HG03280 (cell line): ENCODE data around the gene LCK.
"Not testable (repeated sequence)": the region's sequence is repeated elsewhere in the genome, so short reads cannot be mapped to it uniquely, and the experiment has no call there.

Source experiments
- ATAC-seq: cut with Tn5 transposase; IDR thresholded peaks from one replicate; pipeline ENCODE4 v1.9.1; 2021; ENCODE audit warnings: mild to moderate bottlenecking, moderate library complexity; ENCODE audit not compliant: unreplicated experiment

LCK gene

DNA sequence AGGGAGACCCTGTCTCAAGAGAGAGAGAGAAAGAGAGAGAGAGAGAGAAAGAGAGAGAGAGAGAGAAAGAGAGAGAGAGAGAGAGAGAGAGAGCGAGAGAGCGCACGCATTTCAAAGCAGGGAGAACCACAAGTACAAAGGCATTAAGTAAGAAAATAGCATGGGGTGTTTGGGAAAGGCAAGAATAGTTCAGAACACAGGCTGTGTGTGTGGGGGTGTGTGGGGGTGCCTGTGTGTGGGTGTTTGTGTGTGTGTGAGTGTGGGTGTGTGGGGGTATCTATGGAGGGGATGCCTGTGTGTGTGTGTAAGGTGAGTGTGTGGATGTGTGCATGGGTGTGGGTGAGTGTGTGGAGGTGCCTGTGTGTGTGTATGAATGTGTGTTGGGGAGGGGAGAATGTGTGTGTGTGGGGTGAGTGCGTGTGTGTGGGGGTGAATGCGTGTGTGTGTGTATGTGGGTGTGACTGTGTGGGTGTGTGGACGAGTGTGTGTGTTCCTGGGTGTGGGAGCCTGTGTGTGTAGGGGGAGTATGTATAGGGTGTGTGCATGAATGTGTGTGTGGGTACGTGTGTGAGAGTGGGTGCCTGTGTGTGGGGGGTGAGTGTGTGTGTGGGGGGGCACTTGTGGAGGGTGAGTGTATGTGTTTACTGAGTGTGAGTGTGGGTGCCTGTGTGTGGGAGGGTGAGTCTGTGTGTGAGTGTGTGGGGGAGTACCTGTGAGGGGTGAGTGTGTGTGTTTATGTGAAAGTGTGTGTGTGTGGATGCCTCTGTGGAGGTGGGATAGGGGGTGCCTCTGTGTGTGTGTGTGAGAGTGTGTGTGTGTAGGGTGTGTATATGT, 21.7 kb downstream of the LCK start:
- no peak for ATAC-seq

DNA sequence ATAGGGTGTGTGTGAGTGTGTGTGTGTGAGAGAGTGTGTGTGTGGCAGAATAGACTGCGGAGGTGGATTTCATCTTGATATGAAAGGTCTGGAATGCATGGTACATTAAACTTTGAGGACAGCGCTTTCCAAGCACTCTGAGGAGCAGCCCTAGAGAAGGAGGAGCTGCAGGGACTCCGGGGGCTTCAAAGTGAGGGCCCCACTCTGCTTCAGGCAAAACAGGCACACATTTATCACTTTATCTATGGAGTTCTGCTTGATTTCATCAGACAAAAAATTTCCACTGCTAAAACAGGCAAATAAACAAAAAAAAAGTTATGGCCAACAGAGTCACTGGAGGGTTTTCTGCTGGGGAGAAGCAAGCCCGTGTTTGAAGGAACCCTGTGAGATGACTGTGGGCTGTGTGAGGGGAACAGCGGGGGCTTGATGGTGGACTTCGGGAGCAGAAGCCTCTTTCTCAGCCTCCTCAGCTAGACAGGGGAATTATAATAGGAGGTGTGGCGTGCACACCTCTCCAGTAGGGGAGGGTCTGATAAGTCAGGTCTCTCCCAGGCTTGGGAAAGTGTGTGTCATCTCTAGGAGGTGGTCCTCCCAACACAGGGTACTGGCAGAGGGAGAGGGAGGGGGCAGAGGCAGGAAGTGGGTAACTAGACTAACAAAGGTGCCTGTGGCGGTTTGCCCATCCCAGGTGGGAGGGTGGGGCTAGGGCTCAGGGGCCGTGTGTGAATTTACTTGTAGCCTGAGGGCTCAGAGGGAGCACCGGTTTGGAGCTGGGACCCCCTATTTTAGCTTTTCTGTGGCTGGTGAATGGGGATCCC, 22.5 kb downstream of the LCK start:
- ATAC-seq = no peak

DNA sequence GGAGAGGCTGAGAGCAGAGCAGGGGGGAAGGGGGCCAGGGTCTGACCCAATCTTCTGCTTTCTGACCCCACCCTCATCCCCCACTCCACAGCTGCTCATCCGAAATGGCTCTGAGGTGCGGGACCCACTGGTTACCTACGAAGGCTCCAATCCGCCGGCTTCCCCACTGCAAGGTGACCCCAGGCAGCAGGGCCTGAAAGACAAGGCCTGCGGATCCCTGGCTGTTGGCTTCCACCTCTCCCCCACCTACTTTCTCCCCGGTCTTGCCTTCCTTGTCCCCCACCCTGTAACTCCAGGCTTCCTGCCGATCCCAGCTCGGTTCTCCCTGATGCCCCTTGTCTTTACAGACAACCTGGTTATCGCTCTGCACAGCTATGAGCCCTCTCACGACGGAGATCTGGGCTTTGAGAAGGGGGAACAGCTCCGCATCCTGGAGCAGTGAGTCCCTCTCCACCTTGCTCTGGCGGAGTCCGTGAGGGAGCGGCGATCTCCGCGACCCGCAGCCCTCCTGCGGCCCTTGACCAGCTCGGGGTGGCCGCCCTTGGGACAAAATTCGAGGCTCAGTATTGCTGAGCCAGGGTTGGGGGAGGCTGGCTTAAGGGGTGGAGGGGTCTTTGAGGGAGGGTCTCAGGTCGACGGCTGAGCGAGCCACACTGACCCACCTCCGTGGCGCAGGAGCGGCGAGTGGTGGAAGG, 23.7 kb downstream of the LCK start:
- no peak for ATAC-seq

DNA sequence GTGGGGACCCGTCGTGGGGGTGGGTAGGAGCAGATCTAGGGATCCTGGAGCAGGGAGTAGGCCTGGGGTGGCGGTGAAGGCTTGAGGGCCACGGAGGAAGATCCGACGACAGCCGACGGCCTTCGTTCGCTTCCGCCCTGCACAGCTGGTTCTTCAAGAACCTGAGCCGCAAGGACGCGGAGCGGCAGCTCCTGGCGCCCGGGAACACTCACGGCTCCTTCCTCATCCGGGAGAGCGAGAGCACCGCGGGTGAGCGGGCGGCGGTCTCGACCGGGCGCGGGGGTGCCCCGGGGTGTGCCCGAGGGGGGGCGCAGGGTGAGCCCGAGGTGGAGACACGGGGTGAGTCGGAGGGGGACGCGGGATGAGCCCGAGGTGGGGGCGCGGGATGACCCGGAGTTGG, 24.4 kb downstream of the LCK start:
- ATAC-seq = no peak

DNA sequence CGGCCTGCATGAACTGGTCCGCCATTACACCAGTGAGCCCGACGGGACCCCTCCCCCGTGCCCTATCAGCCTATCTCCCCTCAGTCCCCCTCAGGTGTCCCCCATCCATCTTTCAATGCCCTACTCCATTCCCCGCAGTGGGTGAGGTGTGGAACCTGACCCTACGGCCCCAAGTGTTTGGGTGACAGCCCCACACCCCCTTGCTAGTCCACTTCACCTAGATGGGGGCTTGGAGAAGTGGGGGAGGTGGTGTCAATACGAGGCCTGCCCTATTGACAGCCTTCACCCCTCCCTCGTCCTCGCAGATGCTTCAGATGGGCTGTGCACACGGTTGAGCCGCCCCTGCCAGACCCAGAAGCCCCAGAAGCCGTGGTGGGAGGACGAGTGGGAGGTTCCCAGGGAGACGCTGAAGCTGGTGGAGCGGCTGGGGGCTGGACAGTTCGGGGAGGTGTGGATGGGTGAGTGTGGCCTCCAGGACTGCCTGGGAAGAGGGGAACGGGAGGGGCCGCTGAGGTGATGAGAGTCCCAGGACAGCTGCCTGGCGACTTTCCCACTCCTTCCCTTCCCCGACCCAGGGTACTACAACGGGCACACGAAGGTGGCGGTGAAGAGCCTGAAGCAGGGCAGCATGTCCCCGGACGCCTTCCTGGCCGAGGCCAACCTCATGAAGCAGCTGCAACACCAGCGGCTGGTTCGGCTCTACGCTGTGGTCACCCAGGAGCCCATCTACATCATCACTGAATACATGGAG, 25.1 kb downstream of the LCK start:
- ATAC-seq = no peak

DNA sequence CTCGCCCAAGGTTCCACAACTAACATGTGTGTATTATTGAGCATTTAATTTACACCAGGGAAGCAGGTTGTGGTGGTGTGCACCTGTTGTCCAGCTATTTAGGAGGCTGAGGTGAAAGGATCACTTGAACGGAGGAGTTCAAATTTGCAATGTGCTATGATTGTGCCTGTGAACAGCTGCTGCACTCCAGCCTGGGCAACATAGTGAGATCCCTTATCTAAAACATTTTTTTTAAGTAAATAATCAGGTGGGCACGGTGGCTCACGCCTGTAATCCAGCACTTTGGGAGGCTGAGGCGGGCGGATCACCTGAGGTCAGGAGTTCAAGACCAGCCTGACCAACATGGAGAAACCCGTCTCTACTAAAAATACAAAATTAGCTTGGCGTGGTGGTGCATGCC, 33.7 kb downstream of the LCK start:
- ATAC-seq = not testable (repeated sequence)

DNA sequence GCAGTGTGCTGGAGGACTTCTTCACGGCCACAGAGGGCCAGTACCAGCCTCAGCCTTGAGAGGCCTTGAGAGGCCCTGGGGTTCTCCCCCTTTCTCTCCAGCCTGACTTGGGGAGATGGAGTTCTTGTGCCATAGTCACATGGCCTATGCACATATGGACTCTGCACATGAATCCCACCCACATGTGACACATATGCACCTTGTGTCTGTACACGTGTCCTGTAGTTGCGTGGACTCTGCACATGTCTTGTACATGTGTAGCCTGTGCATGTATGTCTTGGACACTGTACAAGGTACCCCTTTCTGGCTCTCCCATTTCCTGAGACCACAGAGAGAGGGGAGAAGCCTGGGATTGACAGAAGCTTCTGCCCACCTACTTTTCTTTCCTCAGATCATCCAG, 34.6 kb downstream of the LCK start:
- ATAC-seq = no peak

DNA sequence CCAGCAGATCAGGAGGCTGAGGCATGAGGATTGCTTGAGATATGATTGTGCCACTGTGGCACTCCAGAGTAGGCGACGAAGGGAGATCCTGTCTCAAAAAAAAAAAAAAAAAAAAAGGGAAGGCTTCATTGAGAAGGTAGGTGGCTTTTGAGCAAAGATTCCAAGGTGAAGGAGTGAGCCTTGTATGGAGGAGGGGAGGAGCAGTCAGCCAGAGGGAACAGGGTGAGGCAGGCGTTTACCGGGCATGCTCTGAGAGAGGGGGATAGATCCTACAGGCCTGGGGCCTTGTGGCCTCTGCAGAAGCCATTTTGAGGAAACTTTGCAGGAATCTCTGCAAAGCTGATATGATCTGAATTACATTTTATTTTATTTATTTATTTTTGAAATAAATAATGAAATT, 35.7 kb downstream of the LCK start:
- ATAC-seq = no peak

DNA sequence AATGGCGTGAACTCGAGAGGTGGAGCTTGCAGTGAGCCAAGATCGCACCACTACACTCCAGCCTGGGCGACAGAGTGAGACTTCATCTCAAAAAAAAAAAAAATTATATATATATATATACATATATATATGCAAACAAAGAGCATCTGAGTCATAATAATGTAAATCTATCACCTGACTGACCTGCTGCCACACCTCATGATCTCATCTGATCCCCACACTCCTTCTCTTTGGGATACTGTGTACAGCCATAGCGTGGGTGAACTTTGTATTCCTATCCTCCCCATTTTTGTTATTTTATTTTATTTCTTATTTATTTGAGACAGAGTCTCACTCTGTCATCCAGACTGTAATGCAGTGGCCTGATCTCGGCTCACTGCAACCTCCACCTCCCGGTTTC, 38.2 kb downstream of the LCK start:
- no peak for ATAC-seq

DNA sequence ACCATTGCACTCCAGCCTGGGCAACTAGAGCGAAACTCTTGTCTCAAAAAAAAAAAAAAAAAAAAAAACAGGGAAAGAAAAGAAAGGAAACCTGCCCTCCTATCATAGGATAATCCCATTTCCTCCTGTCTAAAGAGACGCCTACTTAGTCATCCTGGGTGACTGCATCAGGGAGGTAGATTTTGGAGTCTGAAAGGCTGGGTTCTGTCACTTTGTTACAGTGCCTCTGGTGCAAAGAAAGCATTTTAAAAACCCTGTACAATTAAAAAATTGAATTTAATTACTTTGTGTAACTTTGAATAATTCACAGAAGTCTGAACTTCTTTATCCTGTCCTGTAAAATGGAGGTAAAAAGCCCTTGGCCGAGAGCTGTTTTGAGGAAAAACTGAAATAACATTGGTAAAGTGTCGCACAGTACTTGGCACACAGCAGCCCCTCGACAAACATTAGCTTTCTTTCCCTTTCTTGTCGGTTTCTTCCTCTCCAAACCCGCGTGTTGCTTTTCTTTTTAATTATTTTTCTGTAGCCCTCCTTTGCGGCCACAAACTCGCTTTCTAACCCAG, 40.2 kb downstream of the LCK start:
- ATAC-seq = no peak

DNA sequence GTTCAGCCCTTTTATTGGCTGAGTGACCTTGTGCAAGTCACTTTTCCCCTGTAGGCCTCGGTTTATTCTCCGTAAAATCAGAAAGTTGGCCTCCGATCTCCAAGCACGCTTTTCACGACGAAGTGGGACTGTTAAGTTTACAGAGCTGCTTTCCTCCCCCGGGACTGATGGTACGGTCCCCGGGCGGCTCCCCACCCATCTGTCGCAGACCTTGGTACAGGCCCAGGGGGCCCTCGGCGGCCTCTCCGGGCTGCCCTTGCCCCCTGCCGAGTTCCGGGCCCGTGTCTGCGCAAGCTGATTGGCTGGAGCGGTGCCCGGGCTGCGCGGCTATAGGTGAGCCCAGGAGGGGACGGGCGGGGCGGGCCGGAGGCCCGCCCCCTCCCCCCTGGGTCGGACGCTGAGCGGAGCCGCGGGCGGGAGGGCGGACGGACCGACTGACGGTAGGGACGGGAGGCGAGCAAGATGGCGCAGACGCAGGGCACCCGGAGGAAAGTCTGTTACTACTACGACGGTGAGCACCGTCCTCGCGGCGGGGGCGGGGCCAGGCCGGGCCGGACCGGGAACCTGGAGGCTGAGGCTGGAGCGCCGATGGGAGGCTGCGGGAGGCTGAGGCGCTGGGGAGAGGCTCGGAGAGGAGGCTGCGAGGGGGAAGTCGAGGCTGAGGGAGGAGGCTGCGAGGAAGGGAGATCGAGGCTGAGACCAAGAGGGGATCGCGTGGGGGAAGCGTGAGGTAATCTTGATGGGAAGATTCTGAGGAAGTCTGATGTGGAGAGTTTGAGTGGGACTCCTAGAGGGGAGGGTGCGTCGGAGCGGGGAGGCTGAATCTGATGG, 40.9 kb downstream of the LCK start, which contains the start of gene HDAC1:
Gene HDAC1 (plus strand): TSS at position 376 of the 831 bp plus-strand sequence. CDS start 87 bp downstream, at position 463.
- ATAC-seq = peak; percentile 98

DNA sequence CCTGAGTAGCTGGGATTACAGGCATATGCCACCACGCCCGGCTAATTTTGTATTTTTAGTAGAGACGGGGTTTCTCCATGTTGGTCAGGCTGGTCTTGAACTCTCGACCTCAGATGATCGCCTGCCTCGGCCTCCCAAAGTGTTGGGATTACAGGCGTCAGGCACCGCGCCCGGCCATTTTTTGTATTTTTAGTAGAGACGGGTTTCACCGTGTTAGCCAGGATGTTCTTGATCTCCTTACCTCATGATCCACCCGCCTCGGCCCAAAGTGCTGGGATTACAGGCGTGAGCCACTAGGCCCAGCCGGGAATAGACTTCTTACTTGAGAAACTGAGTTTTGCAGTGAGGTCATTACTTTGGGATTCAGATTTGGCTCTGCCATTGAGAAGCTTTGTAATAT, 47.1 kb downstream of the LCK start:
- ATAC-seq = not testable (repeated sequence)

DNA sequence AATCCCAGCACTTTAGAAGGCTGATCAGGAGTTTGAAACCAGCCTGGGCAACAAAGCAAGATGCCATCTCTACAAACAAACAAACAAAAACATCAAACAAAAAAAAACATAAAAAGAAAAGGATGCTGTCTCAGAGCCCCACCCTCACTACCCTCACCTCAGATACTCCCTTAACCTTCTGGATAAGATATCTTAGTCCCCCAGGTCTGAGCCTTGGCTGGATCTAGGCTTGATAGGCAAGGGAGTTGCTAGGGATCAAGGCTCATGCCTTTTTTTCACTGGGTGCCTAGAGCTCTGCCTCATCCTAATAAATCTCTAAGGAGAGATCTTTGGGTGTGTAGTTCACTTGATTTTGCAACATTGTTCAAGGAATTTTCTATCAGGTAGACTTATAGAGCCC, 48.3 kb downstream of the LCK start:
- no peak for ATAC-seq

DNA sequence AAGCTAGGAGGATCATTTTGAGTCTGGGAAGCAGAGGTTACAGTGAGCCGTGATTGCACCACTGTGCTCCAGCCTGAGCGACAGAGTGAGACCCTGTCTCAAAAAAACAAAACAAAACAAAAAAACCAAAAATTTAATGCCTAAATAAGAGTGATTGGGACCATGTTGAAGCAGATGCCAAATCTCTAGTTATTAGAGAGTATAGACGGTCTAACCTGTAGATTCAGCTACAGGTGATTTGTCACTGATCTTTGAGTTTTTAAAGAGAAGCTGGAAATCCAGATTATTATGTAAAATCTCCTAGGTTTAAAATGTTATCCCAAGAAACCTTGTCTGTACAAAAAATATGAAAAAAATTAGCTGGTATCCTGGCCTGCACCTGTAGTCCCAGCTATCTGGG, 52.3 kb downstream of the LCK start:
- no peak for ATAC-seq

DNA sequence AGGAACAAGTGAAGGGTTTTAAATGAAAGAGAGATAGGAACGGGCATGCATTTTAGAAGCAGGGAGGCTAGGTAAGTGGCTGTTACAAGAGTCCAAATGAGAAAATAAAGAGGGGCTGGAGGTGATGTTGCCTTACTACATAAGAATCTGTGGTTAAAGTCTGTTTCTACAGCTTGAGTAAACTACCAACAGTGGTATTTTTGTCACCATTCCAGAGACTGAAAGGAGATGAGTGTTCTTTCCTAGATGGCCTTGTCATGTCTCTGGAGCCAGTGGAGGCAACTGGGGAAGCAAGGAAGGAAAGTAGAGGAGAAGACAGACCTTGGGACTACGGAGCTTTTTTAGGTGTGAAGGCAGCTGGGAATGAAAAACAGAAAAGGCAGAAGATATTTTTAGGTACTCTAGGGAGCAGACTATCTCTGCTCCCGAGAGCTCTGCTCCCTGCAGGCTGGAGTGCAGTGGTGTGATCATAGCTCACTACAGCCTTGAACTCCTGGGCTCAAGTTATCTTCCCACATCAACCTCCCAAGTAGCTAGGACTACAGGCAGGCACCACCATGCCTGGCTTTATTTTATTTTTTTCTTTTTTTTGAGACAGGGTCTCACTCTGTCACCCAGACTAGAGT, 53.0 kb downstream of the LCK start:
- no peak for ATAC-seq

DNA sequence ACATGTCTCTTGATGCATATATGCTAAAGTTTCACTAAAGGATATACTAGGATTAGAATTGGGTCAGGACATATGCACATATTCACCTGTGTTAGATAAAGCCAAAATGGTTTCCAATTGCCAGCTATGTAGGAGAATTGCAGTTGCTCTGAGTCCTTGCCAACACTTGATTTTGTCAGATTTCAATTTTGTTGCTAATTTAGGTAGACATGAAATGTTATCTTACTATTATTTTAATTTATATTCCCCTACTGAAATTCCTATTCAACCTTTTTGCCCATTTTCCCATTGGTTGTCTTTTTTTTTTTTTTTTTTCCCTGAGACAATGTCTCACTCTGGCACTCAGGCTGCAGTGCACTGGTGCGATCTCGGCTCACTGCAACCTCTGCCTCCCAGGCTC, 54.2 kb downstream of the LCK start:
- no peak for ATAC-seq

DNA sequence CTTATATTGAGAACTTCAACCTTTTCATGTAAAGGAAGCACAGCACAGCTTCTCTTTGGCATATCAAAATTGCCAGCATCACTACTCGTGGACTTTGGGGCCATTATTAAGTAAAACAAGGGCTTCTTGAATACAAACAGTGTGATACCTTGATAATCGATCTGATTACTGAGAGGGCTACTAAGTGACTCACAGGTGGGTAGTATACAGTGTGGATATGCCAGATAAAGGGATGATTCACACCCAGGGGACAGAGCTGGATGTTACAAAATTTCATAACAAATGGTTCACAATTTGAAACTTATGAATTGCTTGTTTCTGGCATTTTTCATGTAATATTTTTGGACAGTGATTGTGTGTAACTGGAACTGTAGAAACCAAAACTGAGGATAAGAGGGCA, 56.3 kb downstream of the LCK start:
- no peak for ATAC-seq

DNA sequence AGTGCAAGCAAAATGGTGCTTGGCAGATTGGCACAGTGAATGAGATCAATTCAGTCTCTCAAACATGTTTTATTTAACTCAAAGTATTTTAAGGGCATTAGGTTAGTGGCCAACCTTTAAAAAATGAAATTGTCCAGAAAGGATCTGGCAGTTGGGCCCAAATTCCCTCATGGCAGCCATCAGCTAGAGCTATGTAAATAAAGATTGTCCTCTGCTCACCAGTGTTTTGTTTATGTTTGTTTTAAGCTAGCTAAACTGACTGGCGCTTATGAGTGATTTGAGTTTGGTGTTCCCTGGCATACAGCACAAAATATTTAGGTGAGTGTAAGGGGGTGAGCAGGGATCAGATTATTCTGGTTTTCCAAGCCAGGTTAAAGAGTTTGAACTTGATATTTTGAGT, 58.9 kb downstream of the LCK start:
- ATAC-seq = no peak

DNA sequence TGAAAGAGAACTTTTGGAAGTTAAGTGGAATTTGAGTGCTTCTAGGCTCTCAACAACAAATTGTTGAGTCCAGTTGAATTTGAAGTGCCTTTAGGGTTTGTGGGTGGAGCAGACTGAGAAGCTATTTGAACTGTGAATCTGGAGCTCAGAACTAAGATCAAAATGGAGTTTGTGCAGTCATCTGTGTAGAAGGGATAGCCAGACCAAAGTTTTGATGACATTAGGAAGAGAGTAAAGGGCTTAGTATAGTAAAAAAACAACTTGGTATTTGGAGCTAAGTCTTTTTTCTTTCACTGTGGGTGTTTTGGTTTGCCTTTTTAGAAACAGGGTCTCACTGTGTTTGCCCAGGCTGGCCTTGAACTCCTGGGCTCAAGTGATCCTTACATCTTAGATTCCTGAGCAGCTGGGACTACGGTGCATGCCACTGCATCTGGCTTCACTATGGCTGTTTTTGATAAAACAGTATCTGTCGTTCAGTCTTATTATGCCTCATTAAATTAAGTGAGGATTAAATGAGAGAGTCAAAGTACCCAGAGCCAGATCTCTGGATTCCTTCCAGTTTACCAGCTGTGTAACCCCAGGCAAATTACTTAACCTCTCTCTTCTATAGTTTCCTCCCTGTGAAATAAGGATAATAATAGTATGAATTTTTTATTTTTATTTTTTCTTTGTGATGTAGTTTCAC, 60.8 kb downstream of the LCK start:
- no peak for ATAC-seq
